ENCODE results near the gene UBE2H. TPM values are rescaled to one million over a fixed set of nuclear protein-coding genes. Genes with fewer than 3 reads are reported as not detected.

Gene UBE2H
- total RNA-seq, result 10 to 100 TPM; 57.2 to 92.6 (median 85.7) TPM

DNA sequence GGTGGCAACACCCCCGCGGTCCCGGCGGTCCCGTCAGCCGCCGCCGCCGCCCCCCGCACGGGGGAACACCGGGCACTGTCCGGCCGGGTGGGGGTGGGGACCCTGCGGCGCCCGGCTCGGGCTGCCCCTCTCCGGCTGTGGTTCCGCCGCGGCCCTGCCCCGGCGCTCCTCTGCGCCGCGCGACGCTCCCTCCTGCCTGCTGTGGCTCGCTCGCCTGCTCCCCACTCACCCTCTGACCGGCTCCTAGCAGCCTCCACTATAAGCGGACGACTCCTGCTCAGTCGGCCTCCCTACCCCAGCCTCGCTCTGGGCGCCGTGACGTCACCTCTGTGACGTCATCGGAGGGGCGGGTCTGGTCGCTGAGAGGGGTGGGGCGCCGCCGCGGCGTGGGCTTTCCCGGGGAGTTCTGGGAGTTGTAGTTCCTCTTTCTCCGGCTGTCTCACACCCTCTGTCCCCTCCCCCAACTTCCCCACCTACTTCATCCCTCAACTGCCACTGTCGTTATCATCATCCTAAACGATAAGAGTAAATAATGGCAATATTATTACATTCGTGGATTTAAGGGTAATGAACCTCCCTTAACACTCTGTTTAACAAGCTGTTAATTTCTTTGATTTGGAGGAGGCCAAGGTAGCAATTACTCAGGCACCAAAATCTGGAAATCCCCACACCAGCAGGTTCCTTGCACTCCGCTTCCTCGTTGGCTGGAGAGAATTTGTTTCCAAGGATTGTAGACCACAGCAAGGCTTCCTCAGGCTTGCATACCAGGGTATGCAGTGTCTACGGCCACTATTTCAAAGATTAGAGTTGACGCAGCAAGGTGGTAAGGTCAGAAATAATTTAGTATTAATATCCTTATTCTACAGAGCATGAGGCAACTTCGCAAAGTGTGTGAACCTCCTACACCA, at the start of gene UBE2H:
Gene UBE2H, minus strand, starts transcription at position 308 of the 908 bp plus-strand sequence. CDS start 405 bp downstream, outside the sequence.
- DNase-seq (ENCODE audit: low spot score), result peak; percentile 92
- peak; percentile 88 for ATAC-seq (ENCODE audit: low FRiP score)
- TF ChIP-seq, protein P1, sequence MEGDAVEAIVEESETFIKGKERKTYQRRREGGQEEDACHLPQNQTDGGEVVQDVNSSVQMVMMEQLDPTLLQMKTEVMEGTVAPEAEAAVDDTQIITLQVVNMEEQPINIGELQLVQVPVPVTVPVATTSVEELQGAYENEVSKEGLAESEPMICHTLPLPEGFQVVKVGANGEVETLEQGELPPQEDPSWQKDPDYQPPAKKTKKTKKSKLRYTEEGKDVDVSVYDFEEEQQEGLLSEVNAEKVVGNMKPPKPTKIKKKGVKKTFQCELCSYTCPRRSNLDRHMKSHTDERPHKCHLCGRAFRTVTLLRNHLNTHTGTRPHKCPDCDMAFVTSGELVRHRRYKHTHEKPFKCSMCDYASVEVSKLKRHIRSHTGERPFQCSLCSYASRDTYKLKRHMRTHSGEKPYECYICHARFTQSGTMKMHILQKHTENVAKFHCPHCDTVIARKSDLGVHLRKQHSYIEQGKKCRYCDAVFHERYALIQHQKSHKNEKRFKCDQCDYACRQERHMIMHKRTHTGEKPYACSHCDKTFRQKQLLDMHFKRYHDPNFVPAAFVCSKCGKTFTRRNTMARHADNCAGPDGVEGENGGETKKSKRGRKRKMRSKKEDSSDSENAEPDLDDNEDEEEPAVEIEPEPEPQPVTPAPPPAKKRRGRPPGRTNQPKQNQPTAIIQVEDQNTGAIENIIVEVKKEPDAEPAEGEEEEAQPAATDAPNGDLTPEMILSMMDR (IDR thresholded peaks at IDR 0.05), result no peak

DNA sequence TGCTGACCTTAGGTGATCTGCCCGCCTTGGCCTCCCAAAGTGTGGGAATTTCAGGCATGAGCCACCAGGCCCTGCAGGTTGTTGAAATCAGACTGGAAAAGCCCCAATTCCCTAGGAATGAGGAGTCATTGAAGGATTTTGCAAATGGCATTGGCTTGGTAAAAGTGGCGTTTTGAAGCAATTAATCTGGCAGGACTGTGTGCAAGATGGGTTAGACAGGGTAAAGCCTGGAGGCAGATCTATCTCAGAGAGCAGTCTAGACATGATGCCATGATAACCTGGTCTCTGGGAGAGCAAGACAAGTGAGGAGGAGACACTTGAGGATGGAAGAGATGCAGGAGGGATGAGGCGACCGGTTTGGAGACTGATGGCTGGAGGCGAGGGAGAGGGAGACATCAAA, 45.7 kb upstream of the UBE2H start:
- DNase-seq (ENCODE audit: low spot score) (no peak), ATAC-seq (ENCODE audit: low FRiP score) (no peak)
- TF ChIP-seq, protein P1 (IDR thresholded peaks at IDR 0.05), result no peak

DNA sequence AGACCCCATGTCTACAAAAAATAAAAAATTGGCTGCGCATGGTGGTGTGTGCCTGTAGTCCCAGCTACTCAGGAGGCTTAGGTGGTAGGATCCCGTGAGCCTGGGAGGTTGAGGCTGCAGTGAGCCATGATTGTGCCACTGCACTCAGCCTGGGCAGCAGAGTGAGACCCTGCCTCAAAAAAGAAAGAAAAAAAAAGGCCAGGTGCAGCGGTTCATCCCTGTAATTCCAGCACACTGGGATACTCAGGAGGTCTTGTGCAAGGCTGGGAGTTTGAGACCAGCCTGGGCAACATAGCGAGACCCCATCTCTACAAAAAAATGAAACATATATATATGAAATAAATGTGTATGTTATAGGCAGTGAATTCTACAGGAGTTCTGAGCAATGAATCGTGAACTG, 44.5 kb upstream of the UBE2H start:
- DNase-seq (ENCODE audit: low spot score) (no peak), ATAC-seq (ENCODE audit: low FRiP score) (no peak)
- TF ChIP-seq, protein P1 (IDR thresholded peaks at IDR 0.05), result no peak

DNA sequence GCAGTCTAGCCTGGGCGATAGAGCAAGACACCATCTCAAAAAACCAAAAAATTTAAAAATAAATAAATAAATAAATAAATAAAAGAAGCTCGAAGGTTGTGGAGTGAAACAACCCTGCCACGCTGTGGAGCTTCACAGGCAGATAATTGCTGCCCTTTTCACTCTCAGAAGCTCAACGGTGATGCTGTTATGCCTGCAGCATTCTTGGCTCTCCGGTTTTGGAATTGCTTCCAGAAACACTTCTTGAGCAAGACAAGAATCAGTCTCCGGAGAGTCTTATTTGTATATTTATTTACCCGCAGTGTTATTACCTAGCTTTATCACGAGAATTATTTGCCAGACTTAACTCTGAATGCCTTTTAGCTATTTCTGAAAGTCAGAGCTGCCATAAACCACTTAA, 40.5 kb upstream of the UBE2H start:
- ATAC-seq (ENCODE audit: low FRiP score), result peak; percentile 56
- no peak for DNase-seq (ENCODE audit: low spot score)
- TF ChIP-seq, protein P1 (IDR thresholded peaks at IDR 0.05), result no peak

DNA sequence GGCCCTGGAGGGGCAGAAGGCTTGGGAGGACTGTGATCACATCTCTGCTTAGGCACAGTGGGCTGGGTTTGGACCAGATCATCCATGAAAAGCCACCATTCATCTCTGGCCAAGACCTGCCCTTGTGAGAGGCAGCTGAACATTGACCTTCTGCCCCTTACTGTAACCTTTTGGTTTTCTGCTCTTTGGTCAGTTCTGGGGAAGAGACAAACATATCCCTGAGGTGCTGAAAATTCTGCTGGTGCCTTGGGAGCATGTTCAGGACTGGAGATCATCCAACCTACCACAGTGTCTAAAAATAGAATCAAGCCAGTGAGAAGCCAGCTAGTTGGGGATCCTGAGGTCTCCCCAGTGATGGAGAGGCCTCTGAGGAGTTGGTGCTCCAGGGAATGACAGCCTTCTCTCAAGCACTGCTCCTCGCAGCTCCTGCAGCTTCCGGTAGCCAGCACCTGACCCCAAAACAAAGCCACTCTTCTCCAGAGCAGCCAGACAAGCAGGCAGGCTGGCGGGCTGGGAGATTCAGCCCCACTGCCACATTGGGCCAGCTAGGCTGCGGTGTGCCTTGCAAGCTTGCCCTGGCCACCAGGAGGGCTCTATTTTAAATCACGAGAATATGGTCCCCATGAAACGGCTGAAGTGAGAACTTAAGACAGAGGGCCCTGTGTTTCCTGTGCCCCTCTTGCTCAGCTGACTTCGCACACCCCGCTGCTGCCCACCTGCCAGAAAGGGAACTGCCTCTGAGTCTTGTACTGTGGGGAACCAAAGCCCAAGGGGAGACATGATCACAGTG, 37.8 kb upstream of the UBE2H start:
- TF ChIP-seq, protein P1 (IDR thresholded peaks at IDR 0.05), result no peak
- no peak for ATAC-seq (ENCODE audit: low FRiP score)
- DNase-seq (ENCODE audit: low spot score), result no peak

DNA sequence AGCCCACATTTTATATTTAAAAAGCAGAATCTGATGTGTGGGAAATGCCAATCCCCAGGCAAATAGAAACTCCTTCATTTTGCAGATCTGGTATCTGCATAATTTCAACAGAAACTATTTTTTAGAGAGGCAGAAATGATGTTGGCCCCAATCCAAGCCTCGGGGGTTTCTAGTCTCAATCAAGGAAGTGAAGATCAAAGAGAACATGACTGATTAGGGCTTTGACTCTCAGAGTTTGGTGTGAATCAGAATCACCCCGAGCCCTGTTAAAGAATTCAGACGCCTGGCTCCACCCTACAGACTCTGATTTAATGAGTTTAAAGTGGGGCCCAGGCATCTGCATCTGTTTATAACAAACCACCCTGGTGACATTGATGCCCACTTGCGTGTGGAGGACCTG, 36.7 kb upstream of the UBE2H start:
- ATAC-seq (ENCODE audit: low FRiP score) (no peak), DNase-seq (ENCODE audit: low spot score) (no peak)
- TF ChIP-seq, protein P1 (IDR thresholded peaks at IDR 0.05), result no peak

Data from omental fat pad (tissue), 4 donors.